ENCODE results near the gene TAS2R38. TPM values are rescaled to one million over a fixed set of nuclear protein-coding genes. Genes with fewer than 3 reads are reported as not detected.

Gene TAS2R38
- total RNA-seq, 1 experiment from 2014 or later: not detected

DNA sequence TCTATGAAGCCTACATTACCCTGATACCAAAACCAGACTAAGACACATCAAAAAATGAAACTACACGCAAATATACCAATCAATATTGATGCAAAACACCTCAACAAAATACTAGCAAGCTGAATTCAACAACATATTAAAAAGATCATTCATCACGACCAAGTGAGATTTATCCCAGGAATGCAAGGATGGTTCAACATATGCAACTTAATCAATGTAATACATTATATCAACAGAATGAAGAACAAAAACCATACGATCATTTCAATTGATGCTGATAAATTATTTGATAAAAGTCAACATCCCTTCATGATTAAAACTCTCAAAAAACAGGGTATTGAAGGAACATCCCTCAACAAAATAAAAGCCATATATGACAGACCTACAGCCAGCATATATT lies 32.5 kb downstream of the TAS2R38 start:
- in situ Hi-C loops (cut with HindIII; ENCODE audit: low pct_unique_long_range_greater_than_20kb, low sequenced_read_pairs): no loop called here
- DNase-seq (ENCODE audit: low read depth, low spot score): no peak

DNA sequence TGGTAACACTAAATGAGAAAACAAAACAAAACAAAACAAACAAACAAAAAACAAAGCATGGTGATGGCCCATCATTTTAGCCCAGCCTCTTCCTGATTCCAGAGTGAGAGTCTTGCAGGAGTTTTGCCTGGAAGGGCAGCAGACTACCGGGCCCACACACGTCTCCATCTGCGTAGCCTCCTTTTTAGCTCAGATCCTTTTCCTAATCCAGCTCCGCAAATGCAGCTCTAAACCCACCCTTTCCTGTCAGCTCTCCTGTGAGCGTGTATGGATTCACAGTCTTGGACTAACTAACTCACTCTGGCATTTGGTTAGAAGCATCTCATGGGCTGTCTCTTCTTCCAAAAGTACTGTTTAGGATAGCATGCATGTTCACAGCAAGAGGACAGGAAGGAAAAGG lies 43.4 kb downstream of the TAS2R38 start:
- DNase-seq (ENCODE audit: low read depth, low spot score): no peak
- in situ Hi-C loops (cut with HindIII; ENCODE audit: low pct_unique_long_range_greater_than_20kb, low sequenced_read_pairs): no loop called here

DNA sequence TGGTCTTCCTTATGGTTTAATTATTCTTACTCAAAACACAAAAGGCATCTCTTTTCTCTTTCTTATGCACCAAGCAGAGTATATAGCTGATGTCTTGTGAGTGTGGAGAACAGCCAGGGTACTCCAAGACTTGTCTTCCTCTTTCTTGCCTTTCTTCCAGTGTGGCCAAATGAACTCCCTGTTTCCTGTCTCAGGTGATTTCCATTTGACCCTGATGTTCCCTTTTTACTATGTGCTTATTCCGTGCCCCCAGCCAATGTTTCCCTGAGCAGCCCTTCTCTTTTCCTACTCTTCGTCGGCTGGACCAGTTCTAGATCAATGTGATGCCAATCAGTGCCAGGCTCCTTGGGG lies 44.8 kb downstream of the TAS2R38 start:
- in situ Hi-C loops (cut with HindIII; ENCODE audit: low pct_unique_long_range_greater_than_20kb, low sequenced_read_pairs): no loop called here
- no peak for DNase-seq (ENCODE audit: low read depth, low spot score)

DNA sequence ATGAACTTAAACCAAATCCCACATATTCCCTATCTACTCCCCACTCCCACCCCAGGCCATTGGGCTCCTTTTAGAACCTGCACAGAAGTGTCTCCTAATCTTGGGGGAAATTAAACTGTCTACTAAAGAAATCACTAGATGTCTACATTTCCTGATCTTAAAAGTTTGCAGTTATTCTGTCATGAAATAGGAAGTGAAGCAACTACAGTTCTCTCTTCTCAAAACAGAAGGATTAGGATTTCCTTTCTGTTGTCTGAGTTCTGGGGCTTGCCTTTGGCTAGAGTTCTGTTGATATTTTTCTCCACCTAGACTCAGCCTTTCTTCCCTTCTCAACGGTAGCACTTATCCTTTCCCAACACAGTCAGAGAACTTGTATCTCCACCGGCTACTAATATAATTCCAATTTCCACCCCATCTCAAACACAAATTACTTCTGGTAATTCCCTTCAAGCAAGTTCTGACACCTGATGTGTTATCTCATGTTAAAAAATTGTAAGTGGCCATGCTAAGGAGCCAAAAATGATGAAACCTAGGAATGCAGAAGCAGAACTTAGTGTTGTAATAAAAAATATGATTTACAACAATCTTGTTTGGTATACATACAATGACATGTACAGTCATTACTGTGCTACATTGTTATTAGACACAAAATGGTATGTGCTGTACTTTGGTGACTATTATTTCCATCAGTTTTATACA lies 45.3 kb downstream of the TAS2R38 start:
- in situ Hi-C loops (cut with HindIII; ENCODE audit: low pct_unique_long_range_greater_than_20kb, low sequenced_read_pairs): no loop called here
- no peak for DNase-seq (ENCODE audit: low read depth, low spot score)

Other genes with a start within 250 kb of the TAS2R38 start
- gene SSBP1, start 235.4 kb downstream of the TAS2R38 start, total RNA-seq (2014; rRNA removed; shearing (Covaris generic)): 332 and 364 TPM in 2 replicates
- 0.40 and 0.87 TPM in 2 replicates for gene TAS2R3, start 209.7 kb downstream of the TAS2R38 start, total RNA-seq (2014; rRNA removed; shearing (Covaris generic))
- gene TAS2R4, start 197.1 kb downstream of the TAS2R38 start, total RNA-seq (2014; rRNA removed; shearing (Covaris generic)): 0.08 and 0.32 TPM in 2 replicates
- gene TAS2R5, start 183.6 kb downstream of the TAS2R38 start, total RNA-seq (2014; rRNA removed; shearing (Covaris generic)): 0.26 and 0.51 TPM in 2 replicates
- 0.13 TPM in 1 of 2 replicates, not detected in the other for gene PRSS37, start 132.3 kb downstream of the TAS2R38 start, total RNA-seq (2014; rRNA removed; shearing (Covaris generic))
- not detected in 2 replicates for gene OR9A4, start 57.4 kb downstream of the TAS2R38 start, total RNA-seq (2014; rRNA removed; shearing (Covaris generic))
- gene CLEC5A, start 26.8 kb downstream of the TAS2R38 start, total RNA-seq (2014; rRNA removed; shearing (Covaris generic)): not detected in 2 replicates
- gene MGAM, start 22.1 kb upstream of the TAS2R38 start, total RNA-seq (2014; rRNA removed; shearing (Covaris generic)): 0.16 TPM in 1 of 2 replicates, not detected in the other
- gene MGAM2, start 137.9 kb upstream of the TAS2R38 start, total RNA-seq (2014; rRNA removed; shearing (Covaris generic)): 2.4 TPM in 2 replicates